ENCODE data around the gene RFX2. TPM values are rescaled to one million over a fixed set of nuclear protein-coding genes. Genes with fewer than 3 reads are reported as not detected.

The RFX2 gene
- total RNA-seq, 2 experiments from 2014 or later = 10.1 to 10.4 TPM

DNA sequence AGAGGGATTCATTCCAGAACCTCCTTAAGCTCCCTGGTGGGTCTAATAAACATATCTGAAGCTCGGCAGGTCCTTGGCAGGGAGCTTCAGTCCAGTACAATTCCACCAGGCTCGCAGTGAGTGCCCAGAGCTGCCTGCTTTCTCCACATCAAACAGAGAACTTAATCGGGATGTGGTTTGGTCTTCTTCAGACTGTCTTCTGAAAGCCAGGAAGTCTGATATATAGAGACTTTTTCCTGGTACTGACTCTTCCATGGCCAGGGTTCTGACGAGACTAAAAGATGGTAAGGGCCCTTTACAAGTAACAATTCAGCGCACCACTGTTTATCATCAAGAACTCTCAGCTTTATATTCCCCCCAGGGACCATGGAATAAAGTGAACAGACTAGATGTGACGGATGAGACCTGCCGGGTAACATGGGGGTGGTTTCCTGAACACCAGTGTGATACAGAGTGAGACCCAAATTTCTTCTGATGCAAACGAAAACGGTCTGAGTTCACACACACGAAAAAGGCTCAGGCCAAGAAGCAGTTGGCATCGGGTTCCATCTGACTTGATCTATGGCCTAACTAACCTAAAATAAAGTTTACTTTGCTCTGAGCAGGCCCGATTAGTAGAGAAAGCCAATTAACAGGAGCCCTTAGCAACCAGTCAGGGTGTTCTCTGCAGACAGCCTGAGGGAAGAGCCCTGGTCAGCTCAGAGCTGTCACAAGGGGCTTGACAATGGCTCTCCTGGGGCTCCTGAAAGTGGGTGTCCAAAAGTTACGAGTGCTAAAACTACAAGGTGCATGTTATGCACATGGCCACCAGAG is 161.3 kb downstream of the RFX2 start:
- Mint-ChIP-seq H3K36me3 (ENCODE audit: low read depth) (peaks cover 45% of the 10 kb centered on the region), H3K27me3 (no peaks in the 10 kb centered on the region), H3K4me3 (peak overlapping the region; percentile 40), H3K27ac (peak overlapping the region; percentile 93), H3K4me1 (peaks cover 76% of the 10 kb centered on the region), H3K9me3 (peaks cover 5% of the 10 kb centered on the region)
- POLR2A ChIA-PET = no interaction called here
- CTCF ChIA-PET = interaction anchor here (0.5 to 2.9 kb wide), 9 partner anchors 13 to 308 kb away, joined by 3 to 10 read pairs (median 4); partner anchors contain the start of gene NRTN
- DNase-seq = peak; percentile 16

DNA sequence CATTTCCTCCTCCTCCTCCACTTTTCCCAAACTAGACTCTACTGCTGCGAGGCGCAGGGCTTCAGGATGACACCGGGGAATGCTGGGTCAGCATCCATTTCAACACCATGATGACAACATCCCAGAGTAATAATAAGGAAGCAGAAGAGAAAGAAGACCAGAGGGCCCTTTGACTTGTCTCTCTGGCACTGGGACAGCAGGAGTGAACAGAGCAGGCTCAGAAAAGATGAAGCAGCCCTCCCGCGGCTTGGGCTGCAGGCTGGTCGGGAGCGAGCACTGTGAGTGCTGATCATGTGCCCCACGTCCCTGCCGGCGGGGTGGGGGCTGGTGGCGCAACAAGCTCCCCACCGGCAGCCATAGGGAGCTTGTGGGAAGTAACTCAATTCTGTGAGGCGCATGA is 162.9 kb downstream of the RFX2 start:
- POLR2A ChIA-PET = no interaction called here
- no peaks in the 10 kb centered on the region for H3K9me3 Mint-ChIP-seq

DNA sequence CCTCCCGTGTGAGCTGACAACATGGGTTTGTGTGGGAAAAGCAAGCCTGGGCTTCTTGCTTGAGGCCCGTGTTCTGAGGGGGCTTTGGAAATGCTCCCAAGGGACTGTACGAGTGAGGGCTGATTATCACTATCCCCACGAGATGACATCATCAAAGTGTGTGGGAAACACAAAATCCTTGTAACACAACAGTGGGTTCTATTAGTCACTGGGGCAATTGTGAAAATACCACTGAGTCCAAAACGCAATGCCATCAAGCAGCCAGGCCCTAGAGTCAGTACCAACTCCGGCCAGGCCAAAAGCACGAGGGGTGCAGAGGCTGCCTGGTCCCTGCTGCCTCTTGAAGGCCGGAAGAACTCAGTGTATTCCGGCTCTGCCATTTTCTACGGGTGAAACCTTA is 166.7 kb downstream of the RFX2 start:
- no peak overlapping the region for H3K4me3 Mint-ChIP-seq
- no peaks in the 10 kb centered on the region for H3K27me3 Mint-ChIP-seq
- no peak overlapping the region for H3K27ac Mint-ChIP-seq
- peaks cover 15% of the 10 kb centered on the region for H3K36me3 Mint-ChIP-seq (ENCODE audit: low read depth)
- ChIA-PET CTCF (interaction anchor here (1.1 kb wide), 1 partner anchor 24 kb away, joined by 3 read pairs; no protein-coding TSS in a partner anchor), POLR2A (interaction anchor here (0.6 kb wide), 1 partner anchor 140 kb away, joined by 3 read pairs; no protein-coding TSS in a partner anchor)
- H3K4me1 Mint-ChIP-seq = peaks cover 23% of the 10 kb centered on the region
- no peaks in the 10 kb centered on the region for H3K9me3 Mint-ChIP-seq
- DNase-seq = no peak

More for the DNA sequence above, 162.9 kb downstream of the RFX2 start:
- Mint-ChIP-seq H3K4me3 (no peak overlapping the region), H3K27me3 (no peaks in the 10 kb centered on the region), H3K36me3 (ENCODE audit: low read depth) (peaks cover 35% of the 10 kb centered on the region), H3K4me1 (peaks cover 61% of the 10 kb centered on the region), H3K27ac (peak overlapping the region; percentile 93)
- DNase-seq = no peak
- CTCF ChIA-PET = interaction anchor here (1.1 to 2.4 kb wide), 3 partner anchors 10 to 143 kb away, joined by 5 to 10 read pairs (median 6); no protein-coding TSS in a partner anchor

Other genes with a start within 250 kb of the RFX2 start
- gene FUT5, start 240.0 kb downstream of the RFX2 start, total RNA-seq = not detected
- gene NDUFA11, start 206.7 kb downstream of the RFX2 start, total RNA-seq = 100 to 1,000 TPM; 207 to 233 TPM
- gene VMAC, start 205.6 kb downstream of the RFX2 start, total RNA-seq = 10 to 100 TPM; 11.8 TPM
- gene CAPS, start 196.2 kb downstream of the RFX2 start, total RNA-seq = 10 to 100 TPM; 17.2 to 21.0 TPM
- gene RANBP3, start 132.4 kb downstream of the RFX2 start, total RNA-seq = 10 to 100 TPM; 97.4 to 98.0 TPM
- gene ACSBG2, start 25.2 kb upstream of the RFX2 start, total RNA-seq = not detected
- 10 to 100 TPM; 38.4 to 46.5 TPM for gene MLLT1, start 169.5 kb upstream of the RFX2 start, total RNA-seq
- gene ACER1, start 223.1 kb upstream of the RFX2 start, total RNA-seq = under 1 TPM; 0.81 to 0.82 TPM